Thymus (tissue), 11 donors: ENCODE results near the gene GABRB3. TPM values are rescaled to one million over a fixed set of nuclear protein-coding genes. Genes with fewer than 3 reads are reported as not detected.

Experiments
- DNase-seq, 9 donors: peaks; one replicate each; pipeline ENCODE4 v3.0.0-alpha.2; 2013; ENCODE audit warnings: low spot score in 9 of 9, low read depth in 6 of 9, missing footprints in 1 of 9
- H3K27ac ChIP-seq, 2 donors: one replicate each; pipeline ENCODE4 v1.5.1; 2013; ENCODE audit warnings: control low read depth in 1 of 2, low read depth in 1 of 2, low read length in 1 of 2, mild to moderate bottlenecking in 1 of 2, moderate library complexity in 1 of 2
- H3K27me3 ChIP-seq, 2 donors: one replicate each; pipeline ENCODE4 v1.5.1; 2013; ENCODE audit warnings: low read length in 1 of 2; ENCODE audit not compliant: control insufficient read depth in 2 of 2, insufficient read depth in 1 of 2
- H3K36me3 ChIP-seq, 2 donors: one replicate each; pipeline ENCODE4 v1.5.1; 2013; ENCODE audit warnings: low read length in 1 of 2, mild to moderate bottlenecking in 1 of 2, moderate library complexity in 1 of 2; ENCODE audit not compliant: control insufficient read depth in 2 of 2, insufficient read depth in 2 of 2
- H3K4me1 ChIP-seq, 2 donors: one replicate each; pipeline ENCODE4 v1.5.1; 2013; ENCODE audit warnings: low read length in 2 of 2; ENCODE audit not compliant: control insufficient read depth in 2 of 2, insufficient read depth in 2 of 2
- H3K4me3 ChIP-seq, 2 donors: one replicate each; pipeline ENCODE4 v1.5.1; 2013; ENCODE audit warnings: low read length in 2 of 2, control low read depth in 1 of 2, mild to moderate bottlenecking in 1 of 2
- H3K9me3 ChIP-seq, 2 donors: one replicate each; pipeline ENCODE4 v1.5.1; 2013; ENCODE audit warnings: low read length in 1 of 2, mild to moderate bottlenecking in 1 of 2; ENCODE audit not compliant: control insufficient read depth in 2 of 2, insufficient read depth in 1 of 2
- WGBS: extraction: QIAGEN DNeasy Blood & Tissue Kit; methylation state at CpG from one replicate; pipeline ENCODE4 v1.1.7; 2013; 5-methylcytosine and 5-hydroxymethylcytosine counted together
- polyA plus RNA-seq: library from polyadenylated mRNA; stranded (reverse); fragments of 200-250 nt; gene quantifications from one replicate; pipeline ENCODE4 v1.2.3, GENCODE V29; 2013
- total RNA-seq: library from RNA; stranded (reverse); fragments of 120-200 nt; gene quantifications from one replicate; pipeline ENCODE4 v1.2.4, GENCODE V29; 2013
- donor health status: healthy.

The GABRB3 gene
- total and polyA plus RNA-seq, 2 donors: 1.9 to 2.8 TPM

GRCh38 chr15:26620528-26621458, 152.1 kb downstream of the GABRB3 start:
- Histone ChIP-seq H3K27me3 (no peaks in the 10 kb centered on the region), H3K36me3 (no peaks in the 10 kb centered on the region), H3K4me3 (no peak overlapping the region), H3K9me3 (peaks cover 1 to 6% of the 10 kb centered on the region in 2 donors), H3K4me1 (no peaks in the 10 kb centered on the region), H3K27ac (no peak overlapping the region)
- no peak for DNase-seq
- 83% methylated on average over 10 of the region's 10 CpGs for WGBS

GRCh38 chr15:26615927-26616302, 157.0 kb downstream of the GABRB3 start:
- no peak overlapping the region for H3K4me3 ChIP-seq
- no peaks in the 10 kb centered on the region for H3K27me3 ChIP-seq
- DNase-seq: no peak
- no peak overlapping the region for H3K27ac ChIP-seq
- peaks cover 0 to 5% of the 10 kb centered on the region in 2 donors for H3K9me3 ChIP-seq
- 93% methylated on average over 3 of the region's 3 CpGs for WGBS
- H3K36me3 ChIP-seq: no peaks in the 10 kb centered on the region
- no peaks in the 10 kb centered on the region for H3K4me1 ChIP-seq

- no peaks in the 10 kb centered on the region for H3K36me3 ChIP-seq
- DNase-seq: no peak
- no peak overlapping the region for H3K4me3 ChIP-seq
- H3K27me3 ChIP-seq: no peaks in the 10 kb centered on the region
- H3K27ac ChIP-seq: no peak overlapping the region
- WGBS: 93% methylated on average over 7 of the region's 7 CpGs
- H3K9me3 ChIP-seq: peaks cover 0 to 5% of the 10 kb centered on the region in 2 donors
- no peaks in the 10 kb centered on the region for H3K4me1 ChIP-seq
These were observed 157.5 kb downstream of the GABRB3 start for GRCh38 chr15:26615188-26615926.

- 92% methylated on average over 3 of the region's 3 CpGs for WGBS
- Histone ChIP-seq H3K27me3 (no peaks in the 10 kb centered on the region), H3K4me1 (no peaks in the 10 kb centered on the region), H3K4me3 (no peak overlapping the region), H3K27ac (no peak overlapping the region), H3K9me3 (peaks cover 1 to 5% of the 10 kb centered on the region in 2 donors), H3K36me3 (no peaks in the 10 kb centered on the region)
- DNase-seq: no peak
These were observed 158.1 kb downstream of the GABRB3 start for GRCh38 chr15:26614734-26615133.

- H3K9me3 ChIP-seq: peaks cover 2 to 9% of the 10 kb centered on the region in 2 donors
- no peak overlapping the region for H3K27ac ChIP-seq
- no peaks in the 10 kb centered on the region for H3K36me3 ChIP-seq
- 63% methylated on average over 2 of the region's 2 CpGs for WGBS
- no peak for DNase-seq
- H3K4me1 ChIP-seq: no peaks in the 10 kb centered on the region
- H3K27me3 ChIP-seq: no peaks in the 10 kb centered on the region
- no peak overlapping the region for H3K4me3 ChIP-seq
These were observed 174.2 kb downstream of the GABRB3 start for GRCh38 chr15:26598704-26599103.

- Histone ChIP-seq H3K27me3 (no peaks in the 10 kb centered on the region), H3K9me3 (peaks cover 4 to 13% of the 10 kb centered on the region in 2 donors), H3K4me3 (no peak overlapping the region), H3K27ac (no peak overlapping the region), H3K4me1 (no peaks in the 10 kb centered on the region), H3K36me3 (no peaks in the 10 kb centered on the region)
- WGBS: 87% methylated on average over 2 of the region's 2 CpGs
- no peak for DNase-seq
These were observed 177.3 kb downstream of the GABRB3 start for GRCh38 chr15:26595611-26596010.

GRCh38 chr15:26590676-26591075, 182.2 kb downstream of the GABRB3 start:
- H3K27ac ChIP-seq: no peak overlapping the region
- WGBS: 88% methylated on average over 2 of the region's 2 CpGs
- H3K4me1 ChIP-seq: no peaks in the 10 kb centered on the region
- no peaks in the 10 kb centered on the region for H3K36me3 ChIP-seq
- peaks cover 3 to 5% of the 10 kb centered on the region in 2 donors for H3K9me3 ChIP-seq
- H3K4me3 ChIP-seq: no peak overlapping the region
- no peaks in the 10 kb centered on the region for H3K27me3 ChIP-seq
- DNase-seq: no peak

- WGBS: 91% methylated on average over 6 of the region's 6 CpGs
- Histone ChIP-seq H3K36me3 (no peaks in the 10 kb centered on the region), H3K4me3 (no peak overlapping the region), H3K27ac (no peak overlapping the region), H3K27me3 (no peaks in the 10 kb centered on the region), H3K9me3 (no peaks in the 10 kb centered on the region), H3K4me1 (no peaks in the 10 kb centered on the region)
- no peak for DNase-seq
These were observed 190.0 kb downstream of the GABRB3 start for GRCh38 chr15:26582840-26583239.

- H3K27ac ChIP-seq: no peak overlapping the region
- no peaks in the 10 kb centered on the region for H3K4me1 ChIP-seq
- H3K36me3 ChIP-seq: no peaks in the 10 kb centered on the region
- DNase-seq: no peak
- no peaks in the 10 kb centered on the region for H3K27me3 ChIP-seq
- no peak overlapping the region for H3K4me3 ChIP-seq
- no peaks in the 10 kb centered on the region for H3K9me3 ChIP-seq
- WGBS: 78% methylated on average over 4 of the region's 4 CpGs
These were observed 191.9 kb downstream of the GABRB3 start for GRCh38 chr15:26580943-26581342.
